GM21367 (cell line): ENCODE results near the gene FGF11.

Experiments used
- ATAC-seq: cut with Tn5 transposase; IDR thresholded peaks from one replicate; pipeline ENCODE4 v1.9.1; 2021; ENCODE audit not compliant: unreplicated experiment

FGF11 gene

GRCh38 chr17:7439462-7440112 lies at the start of gene FGF11:
Gene FGF11 (plus strand): TSS chr17:7439512. CDS start chr17:7439621, 109 bp downstream.
- no peak for ATAC-seq

GRCh38 chr17:7389924-7390910 lies 49.1 kb upstream of the FGF11 start:
- ATAC-seq = no peak

DNA sequence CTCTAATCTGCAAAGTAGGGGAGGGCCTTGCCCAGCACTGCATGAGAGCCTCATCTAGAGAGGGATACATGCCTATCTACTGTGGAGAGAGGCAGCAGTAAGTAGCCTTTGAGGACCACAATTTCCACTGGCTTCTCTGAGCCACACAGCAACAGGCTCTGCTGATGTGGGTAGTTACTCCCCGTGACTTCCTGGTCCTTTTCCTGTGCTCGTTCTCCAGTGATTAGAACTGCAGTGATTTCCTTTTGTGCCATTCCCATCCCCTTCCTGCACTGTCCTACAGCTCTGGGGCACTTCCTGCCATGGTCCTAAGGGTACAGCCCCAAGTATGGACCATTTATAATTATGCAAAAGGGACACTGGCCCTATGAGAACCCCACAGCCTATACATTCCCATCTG lies 48.0 kb upstream of the FGF11 start:
- ATAC-seq = no peak

GRCh38 chr17:7392696-7393612 lies 46.4 kb upstream of the FGF11 start:
- ATAC-seq = no peak

DNA sequence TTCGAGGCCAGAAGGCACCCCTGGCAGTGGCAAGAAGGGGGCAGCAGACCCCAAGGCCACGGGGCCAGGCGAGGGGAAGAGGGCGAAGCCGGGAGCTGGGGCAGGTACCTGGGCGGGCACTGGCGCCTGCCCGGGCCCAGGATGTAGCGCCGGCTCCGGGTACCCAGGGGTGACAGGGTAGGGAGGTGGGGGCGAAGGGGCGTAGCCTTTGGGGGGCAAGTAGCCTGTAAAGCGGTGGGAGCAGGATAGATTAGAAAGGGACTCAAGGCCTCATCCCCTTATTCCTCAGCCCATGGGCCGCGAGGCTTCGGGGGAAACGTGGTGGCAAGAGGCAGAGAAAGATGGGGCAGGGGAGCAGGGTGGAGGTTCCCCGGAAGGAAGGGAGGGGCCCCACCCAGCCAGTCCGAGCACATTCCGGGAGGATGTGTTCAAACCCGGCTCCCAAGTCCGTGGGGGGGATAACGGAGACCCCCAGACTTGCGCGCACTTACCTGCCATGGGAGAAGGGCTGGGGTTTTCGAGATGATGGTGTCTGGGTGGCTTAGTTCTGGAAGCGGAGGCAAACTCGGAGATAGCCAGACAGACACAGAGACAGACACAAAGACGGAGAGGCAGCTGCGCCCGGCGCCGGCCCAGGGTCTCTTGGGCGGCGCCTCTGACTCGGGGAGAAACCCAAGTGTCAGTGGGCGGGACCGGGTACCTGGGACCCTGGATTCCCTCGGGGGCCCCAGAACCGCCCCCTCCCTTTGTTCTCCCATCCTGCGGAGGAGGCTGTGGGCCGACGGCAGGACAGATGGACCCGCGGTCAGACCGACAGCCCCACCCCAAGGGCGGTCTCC lies 45.5 kb upstream of the FGF11 start:
- peak; percentile 17 for ATAC-seq

GRCh38 chr17:7394452-7395191 lies 44.7 kb upstream of the FGF11 start, which contains the start of gene PLSCR3:
Gene PLSCR3 (minus strand): TSS chr17:7394525. CDS start chr17:7394110, 415 bp downstream.
- ATAC-seq = peak; percentile 65

GRCh38 chr17:7396147-7396546 lies 43.2 kb upstream of the FGF11 start:
- ATAC-seq = no peak

GRCh38 chr17:7398612-7399011 lies 40.7 kb upstream of the FGF11 start:
- no peak for ATAC-seq

GRCh38 chr17:7403043-7403726 lies 36.1 kb upstream of the FGF11 start:
- ATAC-seq = no peak

- no peak for ATAC-seq
These were observed 35.7 kb upstream of the FGF11 start for GRCh38 chr17:7403727-7403976.

- ATAC-seq = peak; percentile 90
These were observed 35.2 kb upstream of the FGF11 start, which contains the start of gene TMEM256 for GRCh38 chr17:7403977-7404736. Gene TMEM256 (minus strand): TSS chr17:7404097. CDS start chr17:7404084, 13 bp downstream.

DNA sequence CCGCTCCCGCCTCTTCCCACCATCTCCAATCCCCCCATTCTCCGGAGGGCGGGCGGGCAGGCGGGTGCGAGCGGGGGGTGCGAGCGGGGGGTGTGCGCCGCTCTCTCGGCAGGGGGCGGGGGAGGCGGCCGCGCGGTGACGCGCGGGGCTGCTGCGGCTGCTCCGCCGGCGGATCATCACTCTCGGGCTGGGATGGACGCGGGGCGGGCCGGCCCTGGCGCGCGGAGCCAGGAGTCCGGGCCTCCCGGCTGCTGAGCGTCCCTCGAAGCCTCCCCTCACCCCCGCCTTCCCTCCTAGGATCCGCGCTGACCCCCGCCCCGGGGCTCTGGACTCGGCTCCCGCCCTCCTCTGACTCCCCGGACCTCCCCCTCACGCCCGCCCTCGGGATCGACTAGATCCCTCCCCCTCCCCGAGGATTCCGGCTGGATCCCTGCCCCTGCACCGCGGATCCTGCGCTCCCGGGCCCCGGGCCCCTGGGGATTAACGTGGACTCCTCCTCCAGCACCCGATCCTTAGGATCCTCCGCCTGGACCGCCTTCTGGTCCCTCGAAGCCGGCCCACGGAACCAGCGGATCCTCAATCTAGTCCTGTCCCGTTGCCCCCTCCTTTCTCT lies 34.5 kb upstream of the FGF11 start:
- ATAC-seq = no peak

GRCh38 chr17:7405350-7406234 lies 33.7 kb upstream of the FGF11 start:
- no peak for ATAC-seq

- no peak for ATAC-seq
These were observed 33.0 kb upstream of the FGF11 start for GRCh38 chr17:7406235-7406825.

- no peak for ATAC-seq
These were observed 32.2 kb upstream of the FGF11 start for GRCh38 chr17:7407082-7407481.

DNA sequence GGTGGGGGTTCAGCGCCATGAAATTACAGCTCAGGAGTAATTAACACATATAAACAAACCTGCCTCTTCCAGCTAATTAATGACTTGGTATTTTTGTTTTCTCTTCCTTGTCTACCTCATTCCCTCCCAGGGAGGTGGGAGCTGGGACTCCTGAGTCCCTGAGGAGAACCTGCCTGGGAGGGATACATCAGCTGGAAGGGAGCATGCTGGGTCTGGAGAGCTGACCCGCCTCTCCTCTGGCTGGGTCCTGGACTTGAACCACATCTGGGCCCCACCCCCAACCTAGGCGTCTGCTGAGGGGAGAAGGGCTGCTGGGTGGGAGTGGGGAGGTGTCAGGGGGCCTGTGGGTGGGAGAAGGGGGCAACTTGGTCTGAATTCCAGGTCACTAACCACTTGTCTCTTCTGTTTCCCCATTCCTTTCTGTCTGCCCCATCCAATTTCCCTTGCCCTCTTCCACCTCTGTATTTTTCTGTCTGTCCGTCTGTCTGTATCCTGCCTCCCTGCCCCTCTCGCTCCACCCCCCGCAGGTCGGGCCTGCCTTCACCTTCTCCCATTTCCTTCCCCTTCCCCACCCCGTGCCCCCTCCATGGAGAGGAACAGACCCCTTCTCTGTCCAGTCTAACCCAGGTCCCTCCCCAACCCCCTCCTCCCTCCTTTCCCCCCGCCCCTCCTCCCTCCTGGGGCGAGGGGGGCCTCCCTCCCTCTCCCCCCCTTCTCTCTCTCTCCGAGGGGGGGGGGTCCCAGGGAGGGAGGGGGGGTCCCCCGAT lies 31.6 kb upstream of the FGF11 start, which contains the start of gene NLGN2:
Gene NLGN2 (plus strand): TSS at position 361 of the 767 bp plus-strand sequence. CDS start 411 bp downstream, outside the sequence.
- ATAC-seq = no peak
